ENCODE data around the gene TMEM239. TPM values are rescaled to one million over a fixed set of nuclear protein-coding genes. Genes with fewer than 3 reads are reported as not detected.
"Not testable (repeated sequence)": the region's sequence is repeated elsewhere in the genome, so short reads cannot be mapped to it uniquely, and the experiment has no call there.

TMEM239 gene
- total RNA-seq, 4 donors from 2014 or later: not detected

DNA sequence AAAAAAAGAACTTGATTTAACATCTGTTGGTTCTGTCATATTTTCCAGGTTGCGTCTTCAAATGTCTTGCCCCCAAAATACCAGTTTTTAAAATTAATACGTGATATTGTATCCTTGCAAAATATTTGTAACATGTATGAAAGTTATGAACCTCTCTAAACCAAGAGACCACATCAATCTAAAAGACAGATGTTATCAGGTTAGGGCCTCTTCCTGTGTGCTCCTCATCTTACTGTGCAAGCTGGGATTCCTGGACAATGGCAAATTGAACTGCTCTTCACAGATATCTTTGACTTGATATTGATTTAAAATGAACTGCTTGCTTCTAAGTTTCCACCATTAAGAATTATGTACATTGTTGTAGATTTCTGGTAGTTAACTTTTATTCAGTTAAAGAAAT is 9.6 kb downstream of the TMEM239 start:
- in situ Hi-C loops (cut with MboI; ENCODE audit: low sequenced_read_pairs in 4 of 4) (loop anchor here in 1 of 4 donors (25.0 kb wide), 1 partner anchor 1713 kb away; the partner anchor contains the start of gene PSMF1), intact Hi-C loops (cut with DNase I; ENCODE audit: low total_unique reads) (no loop called here)
- no peak for ATAC-seq
- Histone ChIP-seq H3K4me3 (no peak overlapping the region), H3K4me1 (no peaks in the 10 kb centered on the region), H3K27ac (no peak overlapping the region), H3K9me3 (no peaks in the 10 kb centered on the region), H3K27me3 (peaks cover 25 to 37% (median 26%) of the 10 kb centered on the region in 3 donors), H3K36me3 (no peaks in the 10 kb centered on the region)
- no peak for DNase-seq
- no peak for TF ChIP-seq POLR2A (IDR thresholded peaks at IDR 0.05)
- TF ChIP-seq, protein P1, sequence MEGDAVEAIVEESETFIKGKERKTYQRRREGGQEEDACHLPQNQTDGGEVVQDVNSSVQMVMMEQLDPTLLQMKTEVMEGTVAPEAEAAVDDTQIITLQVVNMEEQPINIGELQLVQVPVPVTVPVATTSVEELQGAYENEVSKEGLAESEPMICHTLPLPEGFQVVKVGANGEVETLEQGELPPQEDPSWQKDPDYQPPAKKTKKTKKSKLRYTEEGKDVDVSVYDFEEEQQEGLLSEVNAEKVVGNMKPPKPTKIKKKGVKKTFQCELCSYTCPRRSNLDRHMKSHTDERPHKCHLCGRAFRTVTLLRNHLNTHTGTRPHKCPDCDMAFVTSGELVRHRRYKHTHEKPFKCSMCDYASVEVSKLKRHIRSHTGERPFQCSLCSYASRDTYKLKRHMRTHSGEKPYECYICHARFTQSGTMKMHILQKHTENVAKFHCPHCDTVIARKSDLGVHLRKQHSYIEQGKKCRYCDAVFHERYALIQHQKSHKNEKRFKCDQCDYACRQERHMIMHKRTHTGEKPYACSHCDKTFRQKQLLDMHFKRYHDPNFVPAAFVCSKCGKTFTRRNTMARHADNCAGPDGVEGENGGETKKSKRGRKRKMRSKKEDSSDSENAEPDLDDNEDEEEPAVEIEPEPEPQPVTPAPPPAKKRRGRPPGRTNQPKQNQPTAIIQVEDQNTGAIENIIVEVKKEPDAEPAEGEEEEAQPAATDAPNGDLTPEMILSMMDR (IDR thresholded peaks at IDR 0.05 in 4 of 5, conservative IDR thresholded peaks at IDR 0.05 in 1 of 5): no peak

GRCh38 chr20:2826655-2827054 is 10.5 kb downstream of the TMEM239 start:
- no peak for DNase-seq
- Histone ChIP-seq H3K27ac (no peak overlapping the region), H3K4me3 (no peak overlapping the region), H3K9me3 (no peaks in the 10 kb centered on the region), H3K36me3 (no peaks in the 10 kb centered on the region), H3K4me1 (no peaks in the 10 kb centered on the region), H3K27me3 (peaks cover 16 to 28% (median 22%) of the 10 kb centered on the region in 3 donors)
- in situ Hi-C loops (cut with MboI; ENCODE audit: low sequenced_read_pairs in 4 of 4) (loop anchor here in 1 of 4 donors (25.0 kb wide), 1 partner anchor 1714 kb away; the partner anchor contains the start of gene PSMF1), intact Hi-C loops (cut with DNase I; ENCODE audit: low total_unique reads) (no loop called here)
- TF ChIP-seq, protein P1 (IDR thresholded peaks at IDR 0.05 in 4 of 5, conservative IDR thresholded peaks at IDR 0.05 in 1 of 5): no peak
- no peak for TF ChIP-seq POLR2A (IDR thresholded peaks at IDR 0.05)
- no peak for ATAC-seq

GRCh38 chr20:2829376-2829775 is 13.2 kb downstream of the TMEM239 start:
- TF ChIP-seq, protein P1 (IDR thresholded peaks at IDR 0.05 in 4 of 5, conservative IDR thresholded peaks at IDR 0.05 in 1 of 5): no peak
- TF ChIP-seq POLR2A (IDR thresholded peaks at IDR 0.05): no peak
- DNase-seq: no peak
- no peak for ATAC-seq
- no peaks in the 10 kb centered on the region for H3K36me3 ChIP-seq
- H3K4me1 ChIP-seq: no peaks in the 10 kb centered on the region
- H3K27ac ChIP-seq: no peak overlapping the region
- no peaks in the 10 kb centered on the region for H3K9me3 ChIP-seq
- in situ Hi-C loops (cut with MboI; ENCODE audit: low sequenced_read_pairs in 4 of 4) (loop anchor here in 1 of 4 donors (25.0 kb wide), 1 partner anchor 1717 kb away; the partner anchor contains the start of gene PSMF1), intact Hi-C loops (cut with DNase I; ENCODE audit: low total_unique reads) (no loop called here)
- no peak overlapping the region for H3K4me3 ChIP-seq
- H3K27me3 ChIP-seq: peaks cover 10 to 22% (median 22%) of the 10 kb centered on the region in 3 donors

GRCh38 chr20:2831206-2831605 is 15.0 kb downstream of the TMEM239 start:
- ATAC-seq; intact Hi-C loops (cut with DNase I; ENCODE audit: low total_unique reads): not testable (repeated sequence)
- in situ Hi-C loops (cut with MboI; ENCODE audit: low sequenced_read_pairs in 4 of 4): loop anchor here in 1 of 4 donors (25.0 kb wide), 1 partner anchor 1719 kb away; the partner anchor contains the start of gene PSMF1

GRCh38 chr20:2833761-2834160 is 17.6 kb downstream of the TMEM239 start:
- intact Hi-C loops (cut with DNase I; ENCODE audit: low total_unique reads): no loop called here

More at GRCh38 chr20:2831206-2831605, 15.0 kb downstream of the TMEM239 start:
- not testable (repeated sequence) for H3K36me3 ChIP-seq, H3K27ac ChIP-seq, H3K9me3 ChIP-seq, H3K4me3 ChIP-seq, H3K4me1 ChIP-seq, DNase-seq
- H3K27me3 ChIP-seq: peaks cover 8 to 20% (median 16%) of the 10 kb centered on the region in 3 donors

More at GRCh38 chr20:2833761-2834160, 17.6 kb downstream of the TMEM239 start:
- Histone ChIP-seq H3K4me3 (no peak overlapping the region), H3K36me3 (no peaks in the 10 kb centered on the region), H3K27me3 (peaks cover 3 to 6% (median 5%) of the 10 kb centered on the region in 3 donors), H3K27ac (no peak overlapping the region), H3K4me1 (no peaks in the 10 kb centered on the region), H3K9me3 (no peaks in the 10 kb centered on the region)
- DNase-seq (no peak), ATAC-seq (no peak)
- TF ChIP-seq, protein P1 (IDR thresholded peaks at IDR 0.05 in 4 of 5, conservative IDR thresholded peaks at IDR 0.05 in 1 of 5): no peak
- no peak for TF ChIP-seq POLR2A (IDR thresholded peaks at IDR 0.05)
- in situ Hi-C loops (cut with MboI; ENCODE audit: low sequenced_read_pairs in 4 of 4): loop anchor here in 1 of 4 donors (25.0 kb wide), 1 partner anchor 1721 kb away; the partner anchor contains the start of gene PSMF1
